Left lung (tissue), 10 donors: Measurements from ENCODE around the gene FSTL5. TPM values are rescaled to one million over a fixed set of nuclear protein-coding genes. Genes with fewer than 3 reads are reported as not detected.

ENCODE experiments used
- ATAC-seq: fragments of 200-7000 bp; cut with Tn5 transposase; one replicate; pipeline ENCODE4 v1.9.1; 2020; ENCODE audit warnings: moderate library complexity
- DNase-seq, 4 donors: peaks; one replicate each; pipeline ENCODE4 v3.0.0-alpha.2; 2013 to 2020
- H3K27ac ChIP-seq, 2 donors: fragments of 200-600 bp; sonication (generic) in 1 of 2; one replicate each; pipeline versions ENCODE4 v1.5.0 to v1.8.0; 2020 to 2021
- H3K27me3 ChIP-seq, 2 donors: fragments of 200-600 bp; sonication (generic) in 1 of 2; one replicate each; pipeline versions ENCODE4 v1.5.0 to v1.8.0; 2020 to 2021
- H3K36me3 ChIP-seq, 2 donors: fragments of 200-600 bp; sonication (generic) in 1 of 2; one replicate each; pipeline versions ENCODE4 v1.5.0 to v1.8.0; 2020 to 2021
- H3K4me1 ChIP-seq, 2 donors: fragments of 200-600 bp; one replicate each; pipeline ENCODE4 v1.8.0; 2021
- H3K4me3 ChIP-seq, 2 donors: fragments of 200-600 bp; sonication (generic) in 1 of 2; one replicate each; pipeline versions ENCODE4 v1.5.0 to v1.8.0; 2020 to 2021; ENCODE audit warnings: mild to moderate bottlenecking in 1 of 2
- H3K9me3 ChIP-seq, 2 donors: fragments of 200-600 bp; sonication (generic) in 1 of 2; one replicate each; pipeline versions ENCODE4 v1.5.0 to v1.8.0; 2020 to 2021
- intact Hi-C, 2 donors: fragments of 100-400 bp; cut with DNase I; formaldehyde crosslinking; loops; one replicate each; pipeline versions ENCODE4 v1.11.2 to v1.14.2; 2022
- polyA plus RNA-seq, 6 donors: library from polyadenylated mRNA; unstranded; fragments of 120-200 nt; gene quantifications; one replicate each; pipeline ENCODE4 v1.2.1, GENCODE V29; 2013; ENCODE audit not compliant: insufficient read length in 6 of 6
- total RNA-seq, 2 donors: library from RNA; stranded (reverse); fragmentation: NEBNext Ultra II Directional; extraction: Animal tissue kit (Norgen Biotek cat#: 25700); gene quantifications; one replicate each; pipeline ENCODE4 v1.2.1, GENCODE V29; 2021
- TF ChIP-seq, protein P1 (sequence below), 2 donors: fragments of 200-600 bp; sonication (generic) in 1 of 2; IDR thresholded peaks; one replicate each; pipeline versions ENCODE4 v1.5.0 to v1.8.0; 2021; ENCODE audit warnings: antibody characterized with exemption in 2 of 2
- donor health status: DM: no; HTN: yes; CAD: no.
- donor health status: DM: no; HTN: no; CAD: no.

FSTL5 gene
- total and polyA plus RNA-seq, 8 donors: 0.14 to 0.60 (median 0.31) TPM; not detected in 2

DNA sequence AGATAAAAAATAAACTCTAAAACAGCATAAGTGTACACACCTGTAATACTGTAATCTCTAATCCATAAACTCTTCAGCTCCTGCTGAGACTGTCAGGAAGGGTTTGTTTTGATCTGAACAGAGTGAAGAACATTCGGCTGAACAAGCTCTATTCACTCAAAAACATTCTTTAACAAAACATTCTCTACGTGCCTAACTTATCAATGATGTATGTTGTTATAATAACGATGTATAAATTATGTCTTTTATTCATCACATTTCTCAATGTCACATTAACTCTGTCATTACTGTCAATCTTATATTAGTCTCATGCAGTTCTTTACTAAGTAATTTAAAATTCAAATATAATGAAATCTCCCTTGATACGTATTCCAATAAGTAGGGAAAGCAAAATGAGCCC is 280.6 kb downstream of the FSTL5 start:
- Histone ChIP-seq H3K27ac (no peak overlapping the region), H3K4me1 (no peaks in the 10 kb centered on the region), H3K4me3 (no peak overlapping the region), H3K36me3 (no peaks in the 10 kb centered on the region), H3K27me3 (no peaks in the 10 kb centered on the region), H3K9me3 (no peaks in the 10 kb centered on the region)
- TF ChIP-seq, protein P1, sequence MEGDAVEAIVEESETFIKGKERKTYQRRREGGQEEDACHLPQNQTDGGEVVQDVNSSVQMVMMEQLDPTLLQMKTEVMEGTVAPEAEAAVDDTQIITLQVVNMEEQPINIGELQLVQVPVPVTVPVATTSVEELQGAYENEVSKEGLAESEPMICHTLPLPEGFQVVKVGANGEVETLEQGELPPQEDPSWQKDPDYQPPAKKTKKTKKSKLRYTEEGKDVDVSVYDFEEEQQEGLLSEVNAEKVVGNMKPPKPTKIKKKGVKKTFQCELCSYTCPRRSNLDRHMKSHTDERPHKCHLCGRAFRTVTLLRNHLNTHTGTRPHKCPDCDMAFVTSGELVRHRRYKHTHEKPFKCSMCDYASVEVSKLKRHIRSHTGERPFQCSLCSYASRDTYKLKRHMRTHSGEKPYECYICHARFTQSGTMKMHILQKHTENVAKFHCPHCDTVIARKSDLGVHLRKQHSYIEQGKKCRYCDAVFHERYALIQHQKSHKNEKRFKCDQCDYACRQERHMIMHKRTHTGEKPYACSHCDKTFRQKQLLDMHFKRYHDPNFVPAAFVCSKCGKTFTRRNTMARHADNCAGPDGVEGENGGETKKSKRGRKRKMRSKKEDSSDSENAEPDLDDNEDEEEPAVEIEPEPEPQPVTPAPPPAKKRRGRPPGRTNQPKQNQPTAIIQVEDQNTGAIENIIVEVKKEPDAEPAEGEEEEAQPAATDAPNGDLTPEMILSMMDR (IDR thresholded peaks at IDR 0.05): no peak
- no peak for DNase-seq
- no peak for ATAC-seq
- intact Hi-C loops: no loop called here

DNA sequence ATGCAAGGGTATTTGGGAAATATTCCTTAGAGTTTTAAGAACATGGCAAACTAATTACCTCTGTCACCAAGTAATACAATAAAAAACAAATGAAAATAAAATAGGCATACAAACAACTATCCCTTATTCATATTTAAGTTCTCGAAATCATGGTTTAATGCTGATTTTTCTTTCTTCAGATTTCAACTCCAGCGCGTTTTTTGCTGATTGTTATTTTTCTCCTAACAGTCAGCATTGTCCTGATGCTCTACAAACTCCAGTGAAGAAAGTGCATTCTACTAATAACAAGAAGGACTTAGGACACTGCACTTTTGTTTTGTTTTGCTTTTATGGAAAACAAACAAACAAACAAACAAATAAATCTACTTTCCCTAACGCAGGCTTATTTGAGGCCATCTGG is 282.4 kb downstream of the FSTL5 start:
- H3K27me3 ChIP-seq: no peaks in the 10 kb centered on the region
- H3K9me3 ChIP-seq: no peaks in the 10 kb centered on the region
- no peaks in the 10 kb centered on the region for H3K4me1 ChIP-seq
- intact Hi-C loops: no loop called here
- no peaks in the 10 kb centered on the region for H3K36me3 ChIP-seq
- no peak for DNase-seq
- TF ChIP-seq, protein P1 (IDR thresholded peaks at IDR 0.05): no peak
- no peak overlapping the region for H3K27ac ChIP-seq
- no peak overlapping the region for H3K4me3 ChIP-seq
- no peak for ATAC-seq

DNA sequence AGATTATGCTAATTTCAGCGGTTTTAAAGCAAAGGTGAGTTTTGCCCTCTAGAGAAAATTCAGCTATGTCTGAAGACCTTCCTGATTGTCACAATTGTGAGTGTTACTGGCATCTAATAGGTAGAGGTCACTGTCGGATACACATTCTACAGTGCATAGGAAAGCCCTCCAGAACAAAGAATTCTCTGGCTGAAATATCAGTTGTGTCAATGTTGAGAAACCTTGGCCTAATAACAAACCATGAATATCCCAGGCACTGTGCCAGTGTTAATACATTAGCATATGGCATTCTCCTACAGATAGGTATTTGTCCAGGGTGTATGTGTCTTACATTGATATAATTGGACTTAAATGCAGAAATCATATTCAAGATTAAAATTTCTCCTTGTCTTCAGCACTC is 294.3 kb downstream of the FSTL5 start:
- ATAC-seq (no peak), DNase-seq (no peak)
- Histone ChIP-seq H3K9me3 (no peaks in the 10 kb centered on the region), H3K4me3 (no peak overlapping the region), H3K4me1 (no peaks in the 10 kb centered on the region), H3K36me3 (no peaks in the 10 kb centered on the region), H3K27ac (no peak overlapping the region), H3K27me3 (no peaks in the 10 kb centered on the region)
- intact Hi-C loops: no loop called here
- TF ChIP-seq, protein P1 (IDR thresholded peaks at IDR 0.05): no peak

DNA sequence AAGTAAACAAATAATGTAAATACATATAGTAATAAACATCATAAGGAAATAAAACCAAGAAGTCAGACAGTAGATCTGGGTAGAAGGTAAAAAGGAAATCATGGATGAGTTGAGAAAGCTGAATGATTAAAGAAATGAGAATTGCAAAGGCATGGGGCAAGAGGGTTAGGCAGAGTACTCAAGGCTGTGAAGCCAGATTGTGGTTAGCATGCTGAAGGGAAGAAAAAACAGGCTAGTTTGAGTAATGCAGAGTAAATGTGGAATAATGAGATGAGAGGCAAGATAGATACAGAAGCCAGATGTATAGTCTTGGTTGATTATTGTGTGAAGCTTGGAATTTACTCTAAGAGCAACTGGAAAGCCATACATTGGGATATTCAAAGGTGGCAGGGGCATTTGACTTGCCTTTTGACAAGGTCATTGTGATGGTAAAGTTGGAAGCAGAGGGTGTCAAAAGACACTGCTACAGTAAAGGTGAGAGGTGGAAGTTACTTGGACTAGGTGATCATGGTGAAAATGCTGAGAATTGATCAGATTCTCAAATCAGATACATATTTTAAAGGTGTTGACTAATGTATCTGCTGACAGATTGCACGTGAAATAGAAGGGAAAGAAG is 307.0 kb downstream of the FSTL5 start:
- DNase-seq (no peak), ATAC-seq (no peak)
- TF ChIP-seq, protein P1 (IDR thresholded peaks at IDR 0.05): no peak
- H3K27me3 ChIP-seq: no peaks in the 10 kb centered on the region
- H3K4me1 ChIP-seq: no peaks in the 10 kb centered on the region
- H3K9me3 ChIP-seq: peaks cover 0 to 7% of the 10 kb centered on the region in 2 donors
- no peak overlapping the region for H3K4me3 ChIP-seq
- intact Hi-C loops: no loop called here
- H3K27ac ChIP-seq: no peak overlapping the region
- H3K36me3 ChIP-seq: no peaks in the 10 kb centered on the region

DNA sequence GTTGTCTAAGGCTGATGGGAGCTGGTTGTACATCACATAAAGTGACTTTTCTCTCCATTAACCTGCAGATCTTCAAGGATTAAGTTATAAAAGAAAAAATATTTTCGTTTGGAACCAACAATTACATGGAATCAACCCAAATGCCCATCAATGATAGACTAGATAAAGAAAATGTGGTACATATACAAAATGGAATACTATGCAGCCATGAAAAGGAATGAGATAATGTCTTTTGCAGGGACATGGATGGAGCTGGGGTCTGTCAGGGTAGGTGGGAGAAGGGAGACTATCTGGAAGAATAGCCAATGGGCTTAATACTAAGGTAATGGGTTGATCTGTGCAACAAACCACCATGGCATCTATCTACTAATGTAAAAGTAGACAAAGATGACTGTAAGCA is 313.2 kb downstream of the FSTL5 start:
- Histone ChIP-seq H3K36me3 (no peaks in the 10 kb centered on the region), H3K27me3 (no peaks in the 10 kb centered on the region), H3K4me1 (no peaks in the 10 kb centered on the region), H3K27ac (no peak overlapping the region), H3K9me3 (peaks cover 0 to 17% of the 10 kb centered on the region in 2 donors), H3K4me3 (no peak overlapping the region)
- DNase-seq (no peak), ATAC-seq (no peak)
- TF ChIP-seq, protein P1 (IDR thresholded peaks at IDR 0.05): no peak
- intact Hi-C loops: no loop called here
